Measurements from ENCODE around the gene BST1. TPM values are rescaled to one million over a fixed set of nuclear protein-coding genes. Genes with fewer than 3 reads are reported as not detected.

BST1 gene
- total and polyA plus RNA-seq, 10 of the 15 experiments (the other 5 are each of a cell fraction or from before 2014, with no cell fraction given) = 0.04 to 0.42 (median 0.11) TPM; not detected in 1

- TF ChIP-seq CEBPB (IDR thresholded peaks at IDR 0.05; ENCODE audit: borderline replicate concordance in 1 of 2, low read depth in 2 of 2, low read length in 2 of 2) = no peak
- 0 out of 2 replicates have a peak, but pooled peaks have one; percentile 52 for TF ChIP-seq GATAD2B (conservative IDR thresholded peaks at IDR 0.05; ENCODE audit: low read depth)
- no peak for TF ChIP-seq POLR2AphosphoS2 (IDR thresholded peaks at IDR 0.05; ENCODE audit: low read depth, low read length)
- no peak for TF ChIP-seq E4F1 (IDR thresholded peaks at IDR 0.05; ENCODE audit: borderline replicate concordance, partially characterized antibody)
- TF ChIP-seq EP300 (IDR thresholded peaks at IDR 0.05; ENCODE audit: borderline replicate concordance in 1 of 2, control insufficient read depth in 1 of 2, low read depth in 2 of 2, low read length in 2 of 2) = peak; percentile 69 to 82
- TF ChIP-seq ZNF274 (IDR thresholded peaks at IDR 0.05; ENCODE audit: insufficient read depth, insufficient read length) = no peak
- TF ChIP-seq ZBED1 (IDR thresholded peaks at IDR 0.05; ENCODE audit: borderline replicate concordance) = peak; percentile 48; the same call in 1 of the 2 replicates
- no peak for TF ChIP-seq BCL3 (IDR thresholded peaks at IDR 0.05; ENCODE audit: borderline replicate concordance, insufficient read depth, low read depth, low read length, poor library complexity, severe bottlenecking)
- no peak for TF ChIP-seq HDGF (IDR thresholded peaks at IDR 0.05)
- TF ChIP-seq FOS (IDR thresholded peaks at IDR 0.05; ENCODE audit: borderline replicate concordance, extremely low read depth, insufficient read length) = no peak
- TF ChIP-seq IRF4 (IDR thresholded peaks at IDR 0.05; ENCODE audit: low read depth, low read length) = peak; percentile 82
- no peak for TF ChIP-seq TCF3 (IDR thresholded peaks at IDR 0.05; ENCODE audit: borderline replicate concordance, insufficient read depth, low read depth, low read length)
- no peak for TF ChIP-seq ATF3 (IDR thresholded peaks at IDR 0.05; ENCODE audit: borderline replicate concordance, extremely low read depth, low read depth, low read length)
- TF ChIP-seq ATF2 (IDR thresholded peaks at IDR 0.05; ENCODE audit: low read length) = peak; percentile 66
- TF ChIP-seq ZNF217 (IDR thresholded peaks at IDR 0.05) = peak; percentile 72; the same call in 1 of the 2 replicates
- TF ChIP-seq TCF7 (IDR thresholded peaks at IDR 0.05; ENCODE audit: borderline replicate concordance) = no peak
- TF ChIP-seq, protein P1, sequence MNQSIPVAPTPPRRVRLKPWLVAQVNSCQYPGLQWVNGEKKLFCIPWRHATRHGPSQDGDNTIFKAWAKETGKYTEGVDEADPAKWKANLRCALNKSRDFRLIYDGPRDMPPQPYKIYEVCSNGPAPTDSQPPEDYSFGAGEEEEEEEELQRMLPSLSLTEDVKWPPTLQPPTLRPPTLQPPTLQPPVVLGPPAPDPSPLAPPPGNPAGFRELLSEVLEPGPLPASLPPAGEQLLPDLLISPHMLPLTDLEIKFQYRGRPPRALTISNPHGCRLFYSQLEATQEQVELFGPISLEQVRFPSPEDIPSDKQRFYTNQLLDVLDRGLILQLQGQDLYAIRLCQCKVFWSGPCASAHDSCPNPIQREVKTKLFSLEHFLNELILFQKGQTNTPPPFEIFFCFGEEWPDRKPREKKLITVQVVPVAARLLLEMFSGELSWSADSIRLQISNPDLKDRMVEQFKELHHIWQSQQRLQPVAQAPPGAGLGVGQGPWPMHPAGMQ (IDR thresholded peaks at IDR 0.05; ENCODE audit: borderline replicate concordance) = no peak
- peak; percentile 56 to 75; a peak in 3 of 4 replicates for TF ChIP-seq BHLHE40 (IDR thresholded peaks at IDR 0.05; ENCODE audit: borderline replicate concordance in 1 of 2, low read depth in 2 of 2, low read length in 1 of 2)
- TF ChIP-seq JUNB (IDR thresholded peaks at IDR 0.05) = peak; percentile 95
- TF ChIP-seq YY1 (IDR thresholded peaks at IDR 0.05; ENCODE audit: low read depth, low read length) = 0 out of 2 replicates have a peak, but pooled peaks have one; percentile 12
- TF ChIP-seq CBX5 (IDR thresholded peaks at IDR 0.05; ENCODE audit: low read depth) = 0 out of 2 replicates have a peak, but pooled peaks have one; percentile 28
- TF ChIP-seq EGR1 (IDR thresholded peaks at IDR 0.05; ENCODE audit: borderline replicate concordance in 1 of 2, low read depth in 2 of 2, low read length in 2 of 2) = 0 out of 3 replicates have a peak, but pooled peaks of 1 of the 2 experiments have one; percentile 8
Observed at GRCh38 chr4:15781427-15782095, 78.7 kb downstream of the BST1 start (continued).
